Cardiac ventricle fibroblast (primary cell): Measurements from ENCODE around the gene GRAMD1B. TPM values are rescaled to one million over a fixed set of nuclear protein-coding genes. Genes with fewer than 3 reads are reported as not detected.

Experiments
- total RNA-seq: library from RNA; depleted of rRNA; stranded (reverse); fragments of >200 nt; gene quantifications from 2 replicates; pipeline ENCODE4 v1.2.3, GENCODE V29; 2015

The GRAMD1B gene
- total RNA-seq: 0.06 and 0.15 TPM in 2 replicates

DNA sequence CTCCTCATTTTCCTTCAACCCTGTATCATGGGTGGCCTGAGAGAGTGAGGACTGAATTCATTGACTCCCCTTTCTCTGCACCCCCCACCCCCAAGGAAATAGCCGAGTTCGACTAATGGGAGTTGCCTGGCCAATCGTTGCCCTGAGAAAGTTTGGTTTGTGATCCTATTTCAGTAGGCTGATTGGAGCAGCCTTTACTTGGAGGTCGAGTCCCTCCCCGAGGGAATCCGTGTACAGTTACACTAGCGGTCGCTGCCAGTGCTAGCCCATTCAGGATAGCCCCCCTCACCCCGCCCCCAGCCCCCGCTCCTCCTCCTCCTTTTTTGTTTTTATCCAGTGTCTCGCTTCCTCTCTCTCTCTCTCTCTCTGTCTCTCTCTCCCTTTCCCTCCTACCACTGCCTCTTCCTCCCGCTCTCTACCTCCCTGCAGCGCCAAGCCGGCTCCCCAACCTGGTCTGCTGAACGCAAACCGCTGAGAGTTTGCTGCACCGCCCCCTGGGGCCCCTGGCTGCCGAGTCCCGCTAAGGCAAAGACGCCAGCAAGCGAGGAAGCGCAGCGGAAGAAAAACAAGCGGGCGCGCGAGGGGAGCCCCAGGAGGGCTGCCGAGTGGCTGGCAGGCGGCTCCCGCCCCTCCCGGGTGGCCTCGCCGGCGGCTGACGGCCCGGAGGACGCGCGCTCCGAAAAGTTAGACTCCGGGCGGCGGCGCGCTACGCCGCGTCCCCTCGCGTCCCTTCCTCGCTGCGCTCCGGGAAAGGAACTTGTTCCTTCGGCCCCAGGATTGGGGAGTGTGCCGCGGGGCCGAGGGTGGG lies at the start of gene GRAMD1B:
TSS of gene GRAMD1B (plus strand) at position 357 of the 808 bp plus-strand sequence. CDS start 524 bp downstream, outside the sequence.

DNA sequence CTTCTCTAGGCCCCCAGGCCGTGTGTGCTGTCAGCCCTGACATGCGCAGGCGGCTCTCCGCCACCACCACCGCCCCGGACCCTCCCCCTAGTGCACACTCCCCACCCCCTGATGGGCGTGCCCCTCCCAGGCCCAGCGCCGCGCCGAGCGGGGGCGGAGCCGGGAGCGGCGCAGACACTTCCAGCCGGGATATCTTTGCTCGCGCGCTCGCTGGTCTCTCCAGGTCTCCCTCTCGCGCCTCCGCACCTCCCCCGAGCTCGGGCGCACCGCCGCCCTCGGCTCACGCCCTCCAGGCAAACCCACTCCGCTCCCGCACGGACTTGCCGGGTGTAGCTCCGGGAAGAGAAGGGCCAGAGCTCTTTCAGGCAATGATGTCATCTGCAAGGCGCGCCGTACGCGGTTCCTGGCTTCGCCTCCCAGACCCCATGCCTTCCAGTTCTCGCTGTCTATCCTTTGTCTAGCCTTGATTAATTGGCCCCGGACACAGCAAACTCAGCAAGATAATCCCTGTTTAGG lies 224.6 kb downstream of the GRAMD1B start, which contains the start of gene SCN3B:
TSS of gene SCN3B (minus strand) at position 59 of the 516 bp plus-strand sequence. CDS start 823 bp downstream, outside the sequence.

Other genes starting within 250 kb of the GRAMD1B start
- 119 and 122 TPM in 2 replicates for gene CLMP, start 235.0 kb upstream of the GRAMD1B start, total RNA-seq
- 0.44 and 1.1 TPM in 2 replicates for gene SCN3B, start 224.4 kb downstream of the GRAMD1B start, total RNA-seq